HL-60 (cell line): Measurements from ENCODE around the gene LILRB2.

Experiments
- POLR2AphosphoS5 ChIP-seq: IDR thresholded peaks from 2 replicates; pipeline ENCODE4 v1.6.1; 2012; ENCODE audit warnings: low read depth
- TF ChIP-seq, protein P1 (sequence below): IDR thresholded peaks from one replicate; pipeline ENCODE4 v1.5.1; 2011; ENCODE audit warnings: low read length, control low read depth, inconsistent platforms; ENCODE audit not compliant: insufficient read depth

DNA sequence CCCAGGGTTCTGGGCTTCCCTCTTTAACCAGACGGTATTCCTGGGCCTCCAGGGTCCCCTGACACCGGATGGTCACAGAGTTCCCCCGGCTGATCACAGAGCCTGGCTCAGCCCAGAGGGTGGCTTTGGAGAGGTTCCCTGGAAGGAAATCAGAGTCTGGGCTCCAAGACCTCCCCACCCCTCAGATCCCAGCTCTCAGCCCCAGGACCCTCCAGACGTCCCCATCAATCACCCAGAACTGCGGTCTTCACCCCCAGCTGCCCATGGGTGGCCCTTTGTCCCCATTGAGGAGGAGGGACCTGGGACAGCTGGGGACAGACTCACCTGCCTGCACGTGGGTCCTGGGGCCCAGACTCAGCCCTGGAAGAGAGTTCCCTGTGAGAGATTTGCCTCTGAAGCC is 31.1 kb upstream of the LILRB2 start:
- TF ChIP-seq, protein P1, sequence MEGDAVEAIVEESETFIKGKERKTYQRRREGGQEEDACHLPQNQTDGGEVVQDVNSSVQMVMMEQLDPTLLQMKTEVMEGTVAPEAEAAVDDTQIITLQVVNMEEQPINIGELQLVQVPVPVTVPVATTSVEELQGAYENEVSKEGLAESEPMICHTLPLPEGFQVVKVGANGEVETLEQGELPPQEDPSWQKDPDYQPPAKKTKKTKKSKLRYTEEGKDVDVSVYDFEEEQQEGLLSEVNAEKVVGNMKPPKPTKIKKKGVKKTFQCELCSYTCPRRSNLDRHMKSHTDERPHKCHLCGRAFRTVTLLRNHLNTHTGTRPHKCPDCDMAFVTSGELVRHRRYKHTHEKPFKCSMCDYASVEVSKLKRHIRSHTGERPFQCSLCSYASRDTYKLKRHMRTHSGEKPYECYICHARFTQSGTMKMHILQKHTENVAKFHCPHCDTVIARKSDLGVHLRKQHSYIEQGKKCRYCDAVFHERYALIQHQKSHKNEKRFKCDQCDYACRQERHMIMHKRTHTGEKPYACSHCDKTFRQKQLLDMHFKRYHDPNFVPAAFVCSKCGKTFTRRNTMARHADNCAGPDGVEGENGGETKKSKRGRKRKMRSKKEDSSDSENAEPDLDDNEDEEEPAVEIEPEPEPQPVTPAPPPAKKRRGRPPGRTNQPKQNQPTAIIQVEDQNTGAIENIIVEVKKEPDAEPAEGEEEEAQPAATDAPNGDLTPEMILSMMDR, result no peak
- no peak for TF ChIP-seq POLR2AphosphoS5
